ENCODE data around the gene CFAP97. TPM values are rescaled to one million over a fixed set of nuclear protein-coding genes. Genes with fewer than 3 reads are reported as not detected.
"Not testable (repeated sequence)": the region's sequence is repeated elsewhere in the genome, so short reads cannot be mapped to it uniquely, and the experiment has no call there.

CFAP97 gene
- total RNA-seq, 1 donor = 74.3 TPM

- no peak overlapping the region for H3K4me3 ChIP-seq (ENCODE audit: low read depth, low read length)
- DNase-seq (ENCODE audit: low read depth) = no peak
- no peak for TF ChIP-seq CTCF (IDR thresholded peaks at IDR 0.05; ENCODE audit: insufficient read depth, low read length)
Observed at GRCh38 chr4:185124006-185124405, 79.8 kb downstream of the CFAP97 start.

GRCh38 chr4:185122681-185123345 lies 81.0 kb downstream of the CFAP97 start:
- no peak for TF ChIP-seq CTCF (IDR thresholded peaks at IDR 0.05; ENCODE audit: insufficient read depth, low read length)
- no peak overlapping the region for H3K4me3 ChIP-seq (ENCODE audit: low read depth, low read length)
- DNase-seq (ENCODE audit: low read depth) = no peak

GRCh38 chr4:185120631-185120946 lies 83.2 kb downstream of the CFAP97 start:
- no peak for TF ChIP-seq CTCF (IDR thresholded peaks at IDR 0.05; ENCODE audit: insufficient read depth, low read length)
- DNase-seq (ENCODE audit: low read depth) = no peak
- no peak overlapping the region for H3K4me3 ChIP-seq (ENCODE audit: low read depth, low read length)

GRCh38 chr4:185119927-185120630 lies 83.7 kb downstream of the CFAP97 start:
- TF ChIP-seq CTCF (IDR thresholded peaks at IDR 0.05; ENCODE audit: insufficient read depth, low read length) = no peak
- DNase-seq (ENCODE audit: low read depth) = no peak
- H3K4me3 ChIP-seq (ENCODE audit: low read depth, low read length) = no peak overlapping the region

GRCh38 chr4:185119467-185119866 lies 84.3 kb downstream of the CFAP97 start:
- H3K4me3 ChIP-seq (ENCODE audit: low read depth, low read length); DNase-seq (ENCODE audit: low read depth): not testable (repeated sequence)

GRCh38 chr4:185118876-185119275 lies 84.9 kb downstream of the CFAP97 start:
- TF ChIP-seq CTCF (IDR thresholded peaks at IDR 0.05; ENCODE audit: insufficient read depth, low read length) = no peak
- DNase-seq (ENCODE audit: low read depth) = no peak
- no peak overlapping the region for H3K4me3 ChIP-seq (ENCODE audit: low read depth, low read length)

GRCh38 chr4:185117300-185117934 lies 86.4 kb downstream of the CFAP97 start:
- no peak for DNase-seq (ENCODE audit: low read depth)
- TF ChIP-seq CTCF (IDR thresholded peaks at IDR 0.05; ENCODE audit: insufficient read depth, low read length) = no peak
- H3K4me3 ChIP-seq (ENCODE audit: low read depth, low read length) = no peak overlapping the region

Measured in fibroblast of the aortic adventitia (primary cell).